Natural killer cell (primary cell): ENCODE data around the gene GRB2. TPM values are rescaled to one million over a fixed set of nuclear protein-coding genes. Genes with fewer than 3 reads are reported as not detected.
"Not testable (repeated sequence)": the region's sequence is repeated elsewhere in the genome, so short reads cannot be mapped to it uniquely, and the experiment has no call there.

Experiments used
- ATAC-seq, 3 donors: fragments of 150-1000 bp in 2 of 3; fragments of 200-7000 bp in 1 of 3; cut with Tn5 transposase; 1 replicate in 1 of 3; 2 replicates in 2 of 3; pipeline ENCODE4 v1.10.0; 2021; ENCODE audit warnings: mild to moderate bottlenecking in 2 of 3, moderate library complexity in 2 of 3
- DNase-seq, 2 donors: peaks; one replicate each; pipeline versions ENCODE4 v3.0.0 to v3.0.0-alpha.2; 2013 to 2021; ENCODE audit warnings: mixed read lengths in 1 of 2
- H3K27ac ChIP-seq: one replicate; pipeline ENCODE4 v1.5.1; 2013; ENCODE audit warnings: mild to moderate bottlenecking, low read length
- H3K27me3 ChIP-seq: one replicate; pipeline ENCODE4 v1.6.1; 2013; ENCODE audit warnings: low read length; ENCODE audit not compliant: control insufficient read depth, insufficient read depth
- H3K36me3 ChIP-seq: one replicate; pipeline ENCODE4 v1.6.1; 2013; ENCODE audit warnings: low read length; ENCODE audit not compliant: control insufficient read depth, insufficient read depth
- H3K4me1 ChIP-seq: one replicate; pipeline ENCODE4 v1.6.1; 2013; ENCODE audit warnings: low read length; ENCODE audit not compliant: control insufficient read depth, insufficient read depth
- H3K4me3 ChIP-seq: one replicate; pipeline ENCODE4 v1.5.1; 2013; ENCODE audit warnings: low read length
- H3K9me3 ChIP-seq: one replicate; pipeline ENCODE4 v1.6.1; 2013; ENCODE audit warnings: low read length; ENCODE audit not compliant: control insufficient read depth, insufficient read depth
- H3K27ac Mint-ChIP-seq, 2 donors: one replicate each; pipeline ENCODE4 v1.8.0; 2022; ENCODE audit warnings: mild to moderate bottlenecking in 2 of 2, mixed read lengths in 2 of 2, moderate library complexity in 1 of 2
- H3K27me3 Mint-ChIP-seq, 2 donors: one replicate each; pipeline ENCODE4 v1.8.0; 2022; ENCODE audit warnings: low read depth in 2 of 2, mixed read lengths in 2 of 2
- H3K36me3 Mint-ChIP-seq: one replicate; pipeline ENCODE4 v1.8.0; 2022; ENCODE audit warnings: mixed read lengths
- H3K4me1 Mint-ChIP-seq, 2 donors: one replicate each; pipeline ENCODE4 v1.8.0; 2022; ENCODE audit warnings: mixed read lengths in 2 of 2
- H3K4me3 Mint-ChIP-seq: one replicate; pipeline ENCODE4 v1.8.0; 2022; ENCODE audit warnings: mild to moderate bottlenecking, moderate library complexity, mixed read lengths
- H3K9me3 Mint-ChIP-seq, 2 donors: one replicate each; pipeline ENCODE4 v1.8.0; 2022; ENCODE audit warnings: mixed read lengths in 2 of 2
- WGBS: methylation state at CpG from one replicate; pipeline ENCODE4 v1.1.7; 2013; ENCODE audit warnings: missing lambda C conversion rate; ENCODE audit not compliant: insufficient coverage; 5-methylcytosine and 5-hydroxymethylcytosine counted together
- intact Hi-C: fragments of 100-400 bp; cut with micrococcal nuclease; formaldehyde crosslinking; loops from one replicate; pipeline ENCODE4 v1.14.2; 2022
- total RNA-seq, 4 donors: library from RNA; stranded (reverse); fragments of 120-200 nt in 1 of 4; gene quantifications; one replicate each; pipeline versions ENCODE4 v1.2.3 to v1.2.4, GENCODE V29; 2013 to 2022
- TF ChIP-seq, protein P1 (sequence below): fragments of 200-600 bp; IDR thresholded peaks from one replicate; pipeline ENCODE4 v1.8.0; 2022; ENCODE audit warnings: antibody characterized with exemption

GRB2 gene
- total RNA-seq, 3 donors from 2014 or later (not counting 1 experiment from before 2014, with no cell fraction given) = 115 to 142 (median 116) TPM

DNA sequence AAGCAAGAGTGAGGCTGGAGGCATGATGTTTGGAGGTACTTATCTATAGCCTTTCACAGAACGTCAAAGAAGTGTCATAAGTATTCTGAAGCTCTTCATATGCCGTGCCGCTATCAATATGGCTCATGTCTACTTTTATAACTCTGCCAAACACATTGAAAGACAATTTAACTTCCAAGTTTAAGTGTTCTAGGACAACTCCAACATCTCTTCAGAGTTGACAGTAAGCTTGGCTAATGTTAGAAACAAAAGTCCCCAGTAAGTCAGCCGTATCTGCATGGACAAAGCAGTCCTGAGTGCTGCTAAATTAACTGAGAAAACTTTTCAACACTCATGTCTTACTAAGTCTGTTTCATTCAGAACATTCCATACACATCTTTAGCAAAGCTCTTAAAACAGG is 32.2 kb downstream of the GRB2 start:
- Mint-ChIP-seq H3K27me3 (no peaks in the 10 kb centered on the region), H3K4me3 (no peak overlapping the region), H3K27ac (no peak overlapping the region), H3K9me3 (no peaks in the 10 kb centered on the region), H3K4me1 (peaks cover 58 to 62% of the 10 kb centered on the region in 2 donors), H3K36me3 (peaks cover 6% of the 10 kb centered on the region)
- H3K4me3 ChIP-seq = no peak overlapping the region
- TF ChIP-seq, protein P1, sequence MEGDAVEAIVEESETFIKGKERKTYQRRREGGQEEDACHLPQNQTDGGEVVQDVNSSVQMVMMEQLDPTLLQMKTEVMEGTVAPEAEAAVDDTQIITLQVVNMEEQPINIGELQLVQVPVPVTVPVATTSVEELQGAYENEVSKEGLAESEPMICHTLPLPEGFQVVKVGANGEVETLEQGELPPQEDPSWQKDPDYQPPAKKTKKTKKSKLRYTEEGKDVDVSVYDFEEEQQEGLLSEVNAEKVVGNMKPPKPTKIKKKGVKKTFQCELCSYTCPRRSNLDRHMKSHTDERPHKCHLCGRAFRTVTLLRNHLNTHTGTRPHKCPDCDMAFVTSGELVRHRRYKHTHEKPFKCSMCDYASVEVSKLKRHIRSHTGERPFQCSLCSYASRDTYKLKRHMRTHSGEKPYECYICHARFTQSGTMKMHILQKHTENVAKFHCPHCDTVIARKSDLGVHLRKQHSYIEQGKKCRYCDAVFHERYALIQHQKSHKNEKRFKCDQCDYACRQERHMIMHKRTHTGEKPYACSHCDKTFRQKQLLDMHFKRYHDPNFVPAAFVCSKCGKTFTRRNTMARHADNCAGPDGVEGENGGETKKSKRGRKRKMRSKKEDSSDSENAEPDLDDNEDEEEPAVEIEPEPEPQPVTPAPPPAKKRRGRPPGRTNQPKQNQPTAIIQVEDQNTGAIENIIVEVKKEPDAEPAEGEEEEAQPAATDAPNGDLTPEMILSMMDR = no peak
- no peak for ATAC-seq
- intact Hi-C loops = no loop called here
- no peak for DNase-seq
- WGBS = 82% methylated on average over 4 of the region's 4 CpGs
- peaks cover 10% of the 10 kb centered on the region for H3K36me3 ChIP-seq
- no peak overlapping the region for H3K27ac ChIP-seq
- H3K27me3 ChIP-seq = no peaks in the 10 kb centered on the region
- no peaks in the 10 kb centered on the region for H3K9me3 ChIP-seq
- H3K4me1 ChIP-seq = peaks cover 15% of the 10 kb centered on the region

DNA sequence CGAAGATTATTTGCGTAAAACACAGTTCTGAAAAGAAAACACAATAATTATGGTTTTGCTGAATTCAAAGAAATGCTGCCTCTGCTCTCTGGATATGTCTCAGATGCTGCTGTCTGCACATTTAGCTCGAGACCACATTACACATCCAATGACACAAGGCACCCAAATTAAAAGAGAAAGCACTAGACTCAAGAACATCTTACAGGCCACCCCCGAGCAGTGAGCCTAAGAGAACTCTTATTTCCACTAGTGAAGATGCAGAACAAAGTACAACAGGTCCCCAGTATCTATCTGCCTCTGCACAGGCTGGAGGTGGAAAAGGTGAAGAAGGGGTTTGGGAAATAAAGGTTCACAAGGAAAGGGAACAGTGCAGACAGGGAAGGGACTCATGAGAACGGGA is 33.5 kb downstream of the GRB2 start:
- H3K36me3 Mint-ChIP-seq = peaks cover 6% of the 10 kb centered on the region
- Histone ChIP-seq H3K36me3 (peaks cover 10% of the 10 kb centered on the region), H3K9me3 (no peaks in the 10 kb centered on the region), H3K27ac (no peak overlapping the region), H3K4me1 (peaks cover 25% of the 10 kb centered on the region), H3K27me3 (no peaks in the 10 kb centered on the region), H3K4me3 (no peak overlapping the region)
- peak in 1 of 2 donors; percentile 33 for DNase-seq
- H3K4me3 Mint-ChIP-seq = no peak overlapping the region
- peak in 2 of 3 donors; percentile 36 to 54 for ATAC-seq
- WGBS = 67% methylated on average over 4 of the region's 5 CpGs
- peaks cover 56 to 63% of the 10 kb centered on the region in 2 donors for H3K4me1 Mint-ChIP-seq
- no peaks in the 10 kb centered on the region for H3K27me3 Mint-ChIP-seq
- no peaks in the 10 kb centered on the region for H3K9me3 Mint-ChIP-seq
- peak overlapping the region; percentile 75 to 87 for H3K27ac Mint-ChIP-seq
- intact Hi-C loops = no loop called here
- TF ChIP-seq, protein P1 = no peak

DNA sequence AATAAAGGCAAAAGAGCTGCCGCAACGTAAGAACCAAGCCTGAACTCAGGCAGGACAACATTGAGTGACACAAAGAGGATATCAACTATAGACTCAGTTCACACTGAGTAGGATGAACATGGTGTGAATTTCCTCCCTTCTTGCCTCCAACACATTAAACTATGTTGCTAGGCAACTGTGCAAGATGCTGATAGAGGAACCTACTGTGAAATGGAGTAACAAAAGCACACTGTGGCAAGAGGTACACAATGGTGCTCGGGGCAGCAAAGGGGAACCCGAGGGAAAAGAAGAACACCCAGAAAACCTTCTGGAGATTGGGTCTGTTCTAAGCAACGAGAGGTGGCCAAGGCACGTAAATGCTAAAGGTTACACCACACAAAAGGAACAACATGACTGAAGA is 34.1 kb downstream of the GRB2 start:
- Mint-ChIP-seq H3K9me3 (no peaks in the 10 kb centered on the region), H3K27me3 (no peaks in the 10 kb centered on the region), H3K36me3 (peaks cover 6% of the 10 kb centered on the region), H3K27ac (peak overlapping the region; percentile 75 to 87), H3K4me3 (peak overlapping the region; percentile 45), H3K4me1 (peaks cover 52 to 59% of the 10 kb centered on the region in 2 donors)
- intact Hi-C loops = no loop called here
- 69% methylated on average over 6 of the region's 6 CpGs for WGBS
- peak; percentile 73 to 86 (median 77) for ATAC-seq
- Histone ChIP-seq H3K27ac (no peak overlapping the region), H3K36me3 (peaks cover 10% of the 10 kb centered on the region), H3K27me3 (no peaks in the 10 kb centered on the region), H3K4me1 (peaks cover 26% of the 10 kb centered on the region), H3K4me3 (no peak overlapping the region), H3K9me3 (no peaks in the 10 kb centered on the region)
- TF ChIP-seq, protein P1 = no peak
- DNase-seq = peak in 1 of 2 donors; percentile 37

DNA sequence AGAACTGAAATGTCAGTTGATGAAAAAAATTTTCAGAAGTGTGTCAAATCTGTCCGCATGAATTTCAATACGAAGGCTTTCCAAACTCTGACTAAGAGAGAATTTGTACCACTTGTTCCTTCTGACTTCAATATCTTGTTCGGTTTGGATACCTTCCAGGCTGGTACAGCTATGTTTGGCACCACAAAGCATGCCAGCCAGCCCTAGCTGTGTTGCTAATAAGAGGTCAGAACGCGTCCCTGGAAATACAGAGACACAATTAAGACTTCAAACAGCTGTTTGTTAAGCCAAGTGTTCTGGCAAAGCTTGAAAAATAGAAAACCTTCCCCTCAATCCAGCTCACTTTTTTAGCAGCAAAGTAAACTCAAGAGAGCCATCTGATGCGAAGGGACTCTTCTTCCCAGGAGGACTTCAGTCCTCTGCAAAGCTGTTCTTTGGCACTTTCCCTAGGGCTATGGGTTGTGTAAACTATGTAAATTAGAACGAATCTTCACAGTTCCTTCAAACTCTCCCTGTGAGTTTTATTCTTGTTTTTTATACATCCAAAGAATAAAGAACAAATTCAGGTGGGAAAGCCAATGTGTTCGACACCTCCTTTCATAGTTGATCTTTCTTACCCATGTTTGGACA is 35.1 kb downstream of the GRB2 start:
- Histone ChIP-seq H3K27ac (no peak overlapping the region), H3K27me3 (no peaks in the 10 kb centered on the region), H3K9me3 (no peaks in the 10 kb centered on the region), H3K36me3 (peaks cover 9% of the 10 kb centered on the region), H3K4me3 (no peak overlapping the region), H3K4me1 (peaks cover 28% of the 10 kb centered on the region)
- Mint-ChIP-seq H3K4me3 (no peak overlapping the region), H3K4me1 (peaks cover 59 to 65% of the 10 kb centered on the region in 2 donors), H3K36me3 (peaks cover 6% of the 10 kb centered on the region), H3K27me3 (no peaks in the 10 kb centered on the region), H3K9me3 (no peaks in the 10 kb centered on the region), H3K27ac (peak overlapping the region in 1 of 2 donors; percentile 63)
- WGBS = 77% methylated on average over 7 of the region's 8 CpGs
- ATAC-seq (no peak), DNase-seq (no peak)
- intact Hi-C loops = no loop called here
- TF ChIP-seq, protein P1 = no peak

DNA sequence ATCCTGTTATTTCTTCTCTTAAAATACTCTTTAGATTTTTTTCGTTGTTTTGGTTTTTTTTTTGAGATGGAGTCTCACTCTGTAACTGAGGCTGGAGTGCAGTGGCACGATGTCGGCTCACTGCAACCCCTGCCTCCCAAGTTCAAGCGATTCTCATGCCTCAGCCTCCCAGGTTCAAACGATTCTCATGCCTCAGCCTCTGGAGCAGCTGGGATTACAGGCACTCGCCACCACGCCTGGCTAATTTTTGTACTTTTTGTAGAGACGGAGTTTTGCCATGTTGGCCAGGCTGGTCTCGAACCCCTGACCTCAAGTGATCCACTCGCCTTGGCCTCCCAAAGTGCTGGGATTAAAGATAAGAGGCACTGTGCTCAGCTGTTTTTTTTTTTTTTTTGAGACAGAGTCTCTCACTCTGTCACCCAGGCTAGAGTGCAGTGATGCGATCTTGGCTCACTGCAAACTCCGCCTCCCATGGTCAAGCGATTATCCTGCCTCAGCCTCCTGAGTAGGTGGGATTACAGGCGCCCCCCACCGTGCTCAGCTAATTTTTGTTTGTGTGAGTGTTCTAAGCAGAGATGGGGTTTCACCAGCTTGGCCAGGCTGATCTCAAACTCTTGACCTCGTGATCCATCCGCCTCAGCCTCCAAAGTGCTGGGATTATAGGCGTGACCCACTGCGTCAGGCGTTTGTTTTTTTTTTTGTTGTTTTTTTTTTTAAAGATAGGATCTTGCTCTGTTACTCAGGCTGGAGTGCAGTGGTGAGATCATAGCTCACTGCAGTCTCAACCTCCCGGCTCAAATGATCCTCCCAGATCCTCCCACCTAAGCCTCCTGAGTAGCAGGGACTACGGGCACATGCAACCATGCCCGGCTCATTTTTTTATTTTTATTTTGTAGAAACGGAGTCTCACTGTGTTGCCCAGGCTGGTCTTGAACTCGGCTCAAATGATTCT is 37.4 kb downstream of the GRB2 start:
- H3K9me3 Mint-ChIP-seq, DNase-seq, H3K4me3 ChIP-seq, H3K27ac ChIP-seq, H3K36me3 ChIP-seq, ATAC-seq, H3K36me3 Mint-ChIP-seq, H3K27me3 ChIP-seq, H3K27me3 Mint-ChIP-seq, H3K9me3 ChIP-seq, intact Hi-C loops, H3K4me3 Mint-ChIP-seq: not testable (repeated sequence)
- peaks cover 71 to 78% of the 10 kb centered on the region in 2 donors for H3K4me1 Mint-ChIP-seq
- 91% methylated on average over 24 of the region's 25 CpGs for WGBS
- H3K27ac Mint-ChIP-seq = peak overlapping the region; percentile 35 to 49
- H3K4me1 ChIP-seq = peaks cover 28% of the 10 kb centered on the region
